ENCODE measurements around the gene BCAT1.
"Not testable (repeated sequence)": the region's sequence is repeated elsewhere in the genome, so short reads cannot be mapped to it uniquely, and the experiment has no call there.

BCAT1 gene

GRCh38 chr12:24921251-24922038 is 27.5 kb downstream of the BCAT1 start:
- no peak for DNase-seq

GRCh38 chr12:24920141-24920540 is 28.8 kb downstream of the BCAT1 start:
- DNase-seq, result no peak

DNA sequence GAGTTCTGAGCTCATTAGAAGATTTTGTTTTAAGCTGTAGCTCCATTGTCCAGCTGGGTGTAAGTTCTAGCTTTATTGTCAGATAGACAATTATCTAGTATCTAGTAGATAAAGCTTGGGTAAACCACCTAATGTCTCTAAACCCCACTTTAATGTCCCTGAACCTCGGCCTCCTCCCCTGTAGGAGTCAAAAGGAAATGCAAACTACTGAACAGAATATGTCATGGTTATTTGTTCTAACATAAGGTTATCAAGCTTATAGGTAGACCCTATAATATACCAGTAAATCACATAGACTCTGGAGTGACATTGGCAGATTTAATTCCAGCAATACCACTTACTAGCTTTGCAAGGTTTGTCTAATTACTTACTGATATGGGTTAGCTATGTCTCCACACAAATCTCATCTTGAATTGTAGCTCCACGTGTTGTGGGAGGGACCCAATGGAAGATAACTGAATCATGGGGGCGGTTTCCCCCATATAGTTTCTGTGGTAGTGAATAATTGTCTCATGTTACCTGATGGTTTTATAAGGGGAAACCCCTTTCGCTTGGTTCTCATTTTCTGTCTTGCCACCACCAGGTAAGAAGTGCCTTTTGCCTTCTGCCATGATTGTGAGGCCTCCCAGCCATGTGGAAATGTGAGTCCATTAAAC is 29.4 kb downstream of the BCAT1 start:
- no peak for DNase-seq

DNA sequence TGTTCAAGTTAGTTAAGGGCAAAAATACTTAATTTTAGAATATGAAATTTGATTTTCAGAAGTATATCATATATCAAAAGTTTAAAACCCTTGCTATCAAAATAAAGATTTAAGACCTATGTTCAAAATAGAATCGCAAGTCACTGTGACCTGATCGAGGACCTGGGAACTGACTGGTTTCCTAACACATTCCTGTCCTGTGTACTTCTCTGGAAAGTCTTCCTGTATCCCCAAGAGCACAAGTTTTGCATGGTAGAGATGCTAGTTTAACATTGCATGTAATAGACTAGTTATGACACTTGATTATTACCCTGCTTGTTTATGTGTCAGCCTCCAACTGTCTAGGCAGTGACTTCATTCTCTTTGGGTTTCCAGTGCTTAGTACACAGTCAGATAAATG is 30.3 kb downstream of the BCAT1 start:
- DNase-seq, result no peak

DNA sequence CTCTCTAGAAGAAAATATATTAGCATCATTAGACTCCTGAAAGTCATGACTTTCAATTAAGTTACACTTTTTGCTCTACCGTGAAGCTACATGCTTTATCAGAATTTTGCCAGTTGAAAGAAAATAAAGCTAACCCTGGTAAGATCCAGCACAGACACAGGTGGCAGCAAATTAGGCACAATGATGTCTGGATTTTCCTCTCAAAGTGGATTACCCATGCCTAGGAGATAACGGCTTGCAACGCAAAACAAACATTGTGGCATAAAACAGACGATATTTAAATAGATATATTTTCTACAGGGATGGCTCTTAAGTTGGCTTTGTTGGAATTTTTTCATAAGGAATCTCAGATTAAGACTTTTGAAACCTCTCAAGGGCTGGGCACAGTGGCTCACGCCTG is 33.4 kb downstream of the BCAT1 start:
- DNase-seq, result no peak

DNA sequence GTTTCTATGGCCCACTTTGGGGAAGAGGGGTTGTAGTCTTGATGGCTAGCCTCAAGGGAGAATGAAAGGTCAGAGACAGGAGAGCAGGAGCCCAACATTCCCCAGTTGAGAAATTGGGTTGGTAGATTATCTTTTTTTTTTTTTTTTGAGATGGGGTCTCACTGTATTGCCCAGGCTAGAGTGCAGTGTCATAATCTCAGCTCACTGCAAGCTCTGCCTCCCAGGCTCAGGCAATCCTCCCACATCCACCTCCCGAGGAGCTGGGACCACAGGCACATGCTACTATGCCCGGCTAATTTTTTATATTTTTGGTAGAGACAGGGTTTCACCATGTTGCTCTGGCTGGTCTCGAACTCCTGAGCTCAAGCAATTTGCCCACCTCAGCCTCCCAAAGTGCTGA is 34.9 kb downstream of the BCAT1 start:
- DNase-seq, result no peak

GRCh38 chr12:24913130-24913529 is 35.8 kb downstream of the BCAT1 start:
- DNase-seq, result no peak

- DNase-seq, result no peak
Observed at GRCh38 chr12:24911271-24911791, 37.6 kb downstream of the BCAT1 start.

DNA sequence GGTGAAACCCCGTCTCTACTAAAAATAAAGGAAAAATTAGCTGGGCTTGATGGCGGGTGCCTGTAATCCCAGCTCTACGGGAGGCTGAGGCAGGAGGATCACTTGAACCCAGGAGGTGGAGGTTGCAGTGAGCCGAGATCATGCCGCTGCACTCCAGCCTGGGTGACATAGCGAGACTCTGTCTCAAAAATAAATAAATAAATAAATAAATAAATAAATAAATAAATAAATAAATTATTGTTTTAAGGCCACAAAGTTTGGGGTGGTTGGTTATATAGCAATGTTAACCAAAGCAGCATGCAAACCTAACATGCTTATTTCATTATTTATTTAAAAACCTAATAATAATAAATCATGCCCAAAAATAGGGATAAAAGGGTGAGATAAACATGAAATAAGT is 38.7 kb downstream of the BCAT1 start:
- not testable (repeated sequence) for DNase-seq

- no peak for DNase-seq
Observed at GRCh38 chr12:24909667-24910066, 39.2 kb downstream of the BCAT1 start.

- no peak for DNase-seq
Observed at GRCh38 chr12:24907464-24907863, 41.4 kb downstream of the BCAT1 start.

- no peak for DNase-seq
Observed at GRCh38 chr12:24906141-24906540, 42.8 kb downstream of the BCAT1 start.

DNA sequence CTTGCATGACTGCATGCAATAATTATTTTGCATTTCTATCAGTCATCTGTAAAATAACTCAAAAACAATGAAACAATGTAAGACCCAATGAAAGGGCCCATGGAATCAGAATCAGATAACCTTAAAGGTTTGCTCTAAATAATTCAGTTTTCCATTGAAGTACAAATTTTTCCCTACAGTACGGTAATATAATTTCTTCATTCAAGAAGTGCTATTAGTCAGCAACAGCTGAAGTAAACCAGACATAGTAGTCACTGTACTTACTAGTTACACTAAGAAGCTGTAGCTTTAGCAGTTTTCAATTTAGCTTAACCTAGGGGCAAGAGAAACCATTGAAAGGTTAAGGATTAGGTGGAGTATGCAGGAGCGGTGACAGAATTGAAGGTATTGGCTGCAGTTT is 43.5 kb downstream of the BCAT1 start:
- no peak for DNase-seq

DNA sequence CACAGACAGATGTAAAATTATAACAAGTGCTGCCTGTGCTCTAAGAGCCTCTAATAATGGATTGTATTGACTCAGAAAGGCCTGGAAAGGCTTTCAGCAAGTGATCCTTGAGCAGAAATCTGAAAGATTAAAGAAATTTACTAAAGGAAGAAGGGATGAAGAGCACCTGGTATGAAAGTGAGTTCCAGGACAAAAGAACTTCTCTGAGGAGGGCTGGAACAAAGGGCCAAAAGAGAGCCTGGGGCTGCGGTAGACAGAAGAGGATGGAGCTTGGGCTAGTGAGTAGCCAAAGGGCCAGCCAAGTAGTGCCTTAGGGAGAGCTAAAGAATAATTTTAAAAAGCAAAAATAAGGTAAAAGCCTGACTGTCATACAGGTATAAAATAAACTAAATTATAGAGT is 44.0 kb downstream of the BCAT1 start:
- DNase-seq, result no peak

GRCh38 chr12:24903329-24904088 is 45.4 kb downstream of the BCAT1 start:
- no peak for DNase-seq

DNA sequence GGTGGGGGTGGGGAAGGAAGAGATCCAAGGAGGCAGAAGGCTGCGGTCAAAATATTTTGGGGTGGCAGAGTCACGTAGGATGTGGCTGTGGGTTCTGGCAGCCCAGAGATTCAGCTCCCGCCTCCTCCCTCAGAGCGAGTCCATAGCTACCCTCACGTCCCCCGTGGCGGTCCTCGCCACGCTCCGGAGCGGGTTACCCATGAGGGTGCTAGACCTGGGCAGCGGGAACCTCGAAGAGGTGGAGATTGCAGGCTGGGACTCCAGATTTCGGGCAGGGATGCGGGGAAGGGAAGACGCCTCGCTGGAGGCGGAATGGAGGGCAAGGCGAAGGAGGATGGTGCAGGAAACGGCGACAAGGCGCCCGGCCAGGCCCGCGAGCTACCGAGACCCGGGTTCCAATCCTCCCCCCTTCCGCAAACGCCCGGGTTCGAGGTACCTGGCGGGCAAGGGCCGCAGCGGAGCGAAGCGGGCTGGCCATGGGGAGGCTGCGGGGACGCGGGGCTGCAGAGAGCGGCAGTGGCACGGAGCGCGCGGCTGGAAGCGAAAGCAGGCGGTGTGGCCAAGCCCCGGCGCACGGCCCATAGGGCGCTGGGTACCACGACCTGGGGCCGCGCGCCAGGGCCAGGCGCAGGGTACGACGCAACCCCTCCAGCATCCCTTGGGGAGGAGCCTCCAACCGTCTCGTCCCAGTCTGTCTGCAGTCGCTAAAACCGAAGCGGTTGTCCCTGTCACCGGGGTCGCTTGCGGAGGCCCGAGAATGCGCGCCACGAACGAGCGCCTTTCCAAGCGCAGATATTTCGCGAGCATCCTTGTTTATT is 46.2 kb downstream of the BCAT1 start:
- DNase-seq, result no peak

- no peak for DNase-seq
Observed at GRCh38 chr12:24901576-24902461, 47.1 kb downstream of the BCAT1 start.

- no peak for DNase-seq
Observed at GRCh38 chr12:24900196-24900595, 48.7 kb downstream of the BCAT1 start.

DNA sequence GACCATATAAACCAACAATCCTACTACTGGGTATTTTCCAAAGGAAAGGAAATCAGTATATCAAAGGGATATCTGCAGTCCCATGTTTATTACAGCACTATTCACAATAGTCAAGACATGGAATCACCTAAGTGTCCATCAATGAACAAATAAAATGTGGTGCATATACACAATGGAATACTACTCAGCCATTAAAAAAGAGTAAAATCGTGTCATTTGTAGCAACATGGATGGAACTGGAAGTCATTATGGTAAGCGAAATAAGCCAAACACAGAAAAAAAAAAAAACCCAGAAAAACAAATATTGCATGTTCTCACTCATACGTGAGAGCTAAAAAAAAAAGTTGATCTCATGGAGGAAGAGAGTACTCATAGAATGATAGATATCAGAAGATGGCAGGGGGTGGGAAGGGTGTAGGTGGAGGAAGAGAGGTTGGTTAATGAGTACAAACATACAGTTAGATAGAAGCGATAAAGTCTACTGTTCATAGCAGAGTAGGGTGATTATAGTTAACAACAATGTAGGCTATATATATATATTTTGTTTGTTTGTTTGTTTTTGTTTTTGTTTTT is 49.3 kb downstream of the BCAT1 start:
- no peak for DNase-seq

DNA sequence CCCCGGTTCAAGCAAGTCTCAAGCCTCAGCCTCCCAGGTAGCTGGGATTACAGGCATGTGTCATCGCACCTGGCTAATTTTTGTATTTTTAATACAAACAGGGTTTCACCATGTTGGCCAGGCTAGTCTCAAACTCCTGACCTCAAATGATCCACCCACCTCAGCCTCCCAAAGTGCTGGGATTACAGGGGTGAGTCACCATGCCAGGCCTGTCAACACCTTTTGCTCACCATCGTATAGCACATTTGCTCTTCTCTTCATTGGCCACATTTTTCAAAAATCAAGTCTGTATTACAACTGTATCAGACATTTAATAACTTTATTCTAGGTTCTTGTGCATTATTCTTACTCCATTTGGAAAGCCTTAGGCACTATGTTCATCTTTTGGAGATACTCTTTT is 50.3 kb downstream of the BCAT1 start:
- DNase-seq, result no peak

DNA sequence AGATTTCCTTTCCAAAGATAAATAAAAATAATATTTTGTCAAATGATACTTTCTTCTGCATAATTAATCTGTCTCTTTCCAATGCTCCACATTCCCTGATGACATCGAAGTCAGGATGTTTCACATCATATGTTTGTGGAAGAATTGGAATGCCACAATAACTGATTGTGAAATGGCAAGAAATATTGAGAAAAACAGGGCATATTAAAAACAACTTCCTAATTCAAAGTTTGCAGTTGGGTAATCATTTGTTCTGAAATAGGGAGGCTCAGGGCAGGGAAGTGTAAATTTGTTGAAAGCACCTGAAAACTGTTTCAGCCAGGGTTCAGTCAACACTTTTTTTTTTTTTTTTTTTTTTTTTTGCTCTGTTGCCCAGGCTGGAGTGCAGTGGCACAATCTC is 50.7 kb downstream of the BCAT1 start:
- DNase-seq, result no peak
